HG03060 (cell line): ENCODE measurements around the gene OSMR.

Source experiments
- ATAC-seq: cut with Tn5 transposase; IDR thresholded peaks from one replicate; pipeline ENCODE4 v1.9.1; 2021; ENCODE audit warnings: low read depth, moderate number of reproducible peaks; ENCODE audit not compliant: unreplicated experiment

Gene OSMR

DNA sequence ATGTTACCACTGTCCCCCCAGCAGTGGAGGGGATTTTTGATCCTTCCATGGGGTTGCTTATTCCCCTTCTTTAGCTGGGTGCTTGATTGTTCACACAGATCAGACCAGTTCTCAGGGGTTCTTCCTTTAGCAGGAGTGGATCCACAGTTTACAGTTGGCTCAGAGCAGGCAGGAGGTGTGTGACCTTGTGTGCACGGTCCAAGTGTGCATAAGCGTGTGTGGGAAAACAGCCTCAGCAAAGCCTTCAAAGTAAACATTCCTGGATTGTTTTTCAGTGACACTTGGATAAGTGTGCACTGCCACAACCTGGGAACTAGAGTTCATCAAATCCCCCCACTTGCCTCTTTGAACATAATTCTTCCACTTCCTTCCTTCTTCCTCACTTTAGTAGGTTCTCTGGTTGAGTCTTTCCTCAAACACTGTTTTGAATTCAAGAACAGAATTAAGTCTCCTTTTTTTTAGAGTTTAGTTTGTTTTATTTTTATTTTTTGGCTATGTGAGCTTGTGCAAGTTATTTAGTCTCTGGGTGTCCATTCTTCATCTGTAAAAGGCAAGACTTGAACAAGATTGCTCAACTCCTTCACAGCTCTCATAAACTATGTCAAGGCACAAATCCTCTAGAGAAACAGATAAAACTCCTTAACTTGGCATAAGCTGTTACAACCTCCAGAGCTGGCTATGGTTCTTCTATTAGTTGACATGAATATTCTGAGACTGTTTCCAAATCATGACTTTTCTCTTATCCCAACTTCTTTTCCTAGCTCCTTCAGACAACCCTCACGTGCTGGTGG lies 78.0 kb downstream of the OSMR start:
- no peak for ATAC-seq

DNA sequence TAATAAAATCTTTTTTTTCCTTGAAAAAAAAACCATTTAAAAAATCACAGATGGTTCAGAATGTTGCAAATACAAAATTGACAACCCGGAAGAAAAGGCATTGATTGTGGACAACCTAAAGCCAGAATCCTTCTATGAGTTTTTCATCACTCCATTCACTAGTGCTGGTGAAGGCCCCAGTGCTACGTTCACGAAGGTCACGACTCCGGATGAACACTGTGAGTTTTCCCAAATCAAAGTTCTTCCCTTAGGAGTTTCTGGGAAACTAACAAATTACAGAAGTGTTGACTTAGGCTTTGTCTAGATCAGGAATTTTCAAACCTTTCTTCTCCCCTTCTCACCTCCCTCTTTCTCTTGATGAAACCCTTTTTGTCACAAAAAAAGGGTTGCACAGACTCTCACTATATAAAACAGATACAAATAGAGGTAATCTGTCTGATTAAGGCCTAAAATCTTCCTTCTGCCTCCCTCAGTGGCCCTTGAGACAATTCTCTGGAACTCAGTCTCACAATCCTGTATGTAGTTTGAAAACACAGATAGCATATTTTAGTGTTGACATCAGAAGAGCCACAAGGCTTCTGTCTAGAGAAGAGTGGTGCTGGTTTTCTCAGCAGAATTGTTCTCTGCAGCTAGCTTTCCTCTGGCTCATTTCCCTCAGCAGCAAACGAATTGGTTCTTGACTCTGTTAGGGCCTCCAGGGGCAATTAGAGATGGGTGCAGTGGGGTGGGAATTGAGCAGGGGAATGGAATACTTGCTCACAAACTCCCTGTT lies 79.5 kb downstream of the OSMR start:
- no peak for ATAC-seq

DNA sequence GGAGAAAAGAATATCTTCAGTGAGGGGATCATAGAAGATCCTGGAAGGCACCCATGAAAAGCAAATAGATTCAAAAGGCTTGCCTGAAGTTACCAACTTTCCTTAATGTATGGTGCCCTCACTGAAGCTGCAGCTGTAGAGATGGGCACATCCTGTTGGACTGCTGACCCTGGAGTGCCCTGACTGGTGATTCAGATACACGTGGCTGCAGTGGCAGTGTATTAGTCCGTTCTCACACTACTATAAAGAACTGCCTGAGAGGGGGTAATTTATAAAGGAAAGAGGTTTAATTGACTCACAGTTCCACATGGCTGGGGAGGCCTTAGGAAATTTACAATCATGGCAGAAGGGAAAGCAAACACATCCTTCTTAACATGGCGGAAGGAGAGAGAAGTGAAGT lies 80.3 kb downstream of the OSMR start:
- no peak for ATAC-seq

GRCh38 chr5:38927470-38927869 lies 81.7 kb downstream of the OSMR start:
- ATAC-seq, result no peak

DNA sequence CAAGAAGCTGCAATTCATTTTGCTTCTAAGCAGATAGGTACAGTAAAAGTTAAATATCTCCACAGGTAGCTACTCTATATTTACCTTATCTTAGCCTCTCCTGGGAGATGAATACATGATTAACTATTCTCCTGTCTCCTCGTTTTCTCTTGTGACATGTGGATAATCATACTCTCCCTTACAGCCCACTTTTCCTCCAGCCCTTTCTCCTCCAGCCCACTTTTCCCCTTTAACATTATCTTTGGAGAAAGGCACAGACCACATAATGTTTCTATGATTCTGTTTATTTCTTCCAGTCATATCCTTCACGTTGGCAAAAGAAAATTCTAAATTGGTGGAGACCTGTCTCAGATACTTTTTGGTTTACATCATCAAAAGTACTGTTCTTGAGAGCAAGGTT lies 84.0 kb downstream of the OSMR start:
- no peak for ATAC-seq

GRCh38 chr5:38931731-38932130 lies 85.9 kb downstream of the OSMR start:
- no peak for ATAC-seq

DNA sequence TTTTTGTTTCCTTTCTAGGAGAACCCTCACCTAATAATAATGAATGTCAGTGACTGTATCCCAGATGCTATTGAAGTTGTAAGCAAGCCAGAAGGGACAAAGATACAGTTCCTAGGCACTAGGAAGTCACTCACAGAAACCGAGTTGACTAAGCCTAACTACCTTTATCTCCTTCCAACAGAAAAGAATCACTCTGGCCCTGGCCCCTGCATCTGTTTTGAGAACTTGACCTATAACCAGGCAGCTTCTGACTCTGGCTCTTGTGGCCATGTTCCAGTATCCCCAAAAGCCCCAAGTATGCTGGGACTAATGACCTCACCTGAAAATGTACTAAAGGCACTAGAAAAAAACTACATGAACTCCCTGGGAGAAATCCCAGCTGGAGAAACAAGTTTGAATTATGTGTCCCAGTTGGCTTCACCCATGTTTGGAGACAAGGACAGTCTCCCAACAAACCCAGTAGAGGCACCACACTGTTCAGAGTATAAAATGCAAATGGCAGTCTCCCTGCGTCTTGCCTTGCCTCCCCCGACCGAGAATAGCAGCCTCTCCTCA lies 87.1 kb downstream of the OSMR start:
- no peak for ATAC-seq

DNA sequence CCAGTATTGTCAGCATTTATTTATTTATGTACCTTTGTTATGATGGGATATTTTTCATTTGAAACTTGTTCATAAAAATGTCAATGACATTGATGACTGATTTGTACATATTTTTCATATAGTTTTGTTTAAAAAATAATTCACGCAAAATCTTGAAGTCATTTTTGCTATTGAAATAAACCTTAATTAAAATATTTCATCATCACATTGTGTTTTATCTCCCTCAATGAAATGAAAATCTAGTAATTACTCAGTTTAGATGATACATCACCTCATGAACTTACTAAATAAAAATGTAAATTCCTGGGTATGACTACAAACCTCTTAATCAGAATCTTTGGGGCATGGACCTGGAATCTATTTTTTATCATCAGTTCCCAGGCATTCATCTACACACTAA lies 89.6 kb downstream of the OSMR start:
- no peak for ATAC-seq

DNA sequence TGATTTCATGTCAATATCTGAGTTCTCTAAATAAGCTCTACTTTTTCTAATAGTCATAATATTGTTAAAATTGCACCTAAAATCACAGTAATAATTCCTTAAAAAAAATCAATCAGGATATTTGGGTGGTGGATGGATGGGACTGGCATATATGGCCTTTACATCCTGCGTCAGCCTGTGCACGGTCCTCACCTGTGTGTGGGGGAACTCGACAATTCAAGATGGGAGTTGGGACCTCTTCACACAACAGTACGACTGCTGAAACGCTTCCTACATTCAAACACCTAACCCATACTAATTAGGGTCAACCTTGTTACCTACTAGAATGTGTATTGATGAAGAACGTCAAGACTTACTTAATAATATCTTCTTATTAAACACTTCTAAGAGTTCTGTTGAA lies 90.5 kb downstream of the OSMR start:
- ATAC-seq, result no peak

DNA sequence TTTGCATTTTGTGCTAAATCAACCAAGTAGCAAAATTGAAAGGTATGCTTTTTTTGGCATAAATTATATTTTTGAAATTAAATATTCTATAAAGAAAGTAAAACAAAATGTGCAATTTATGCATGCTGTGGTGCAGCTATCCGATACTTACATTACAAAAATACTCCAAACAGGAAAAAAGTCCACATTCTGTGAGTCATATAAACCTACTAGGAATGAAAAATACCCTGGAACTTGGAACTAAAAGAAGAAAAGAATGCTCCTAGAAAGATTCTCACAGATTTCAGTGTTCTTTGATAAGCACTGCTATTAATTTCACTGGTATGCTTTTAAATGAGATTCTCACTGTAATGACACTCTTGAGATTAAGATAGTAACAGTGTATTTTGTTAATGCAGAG lies 92.6 kb downstream of the OSMR start:
- ATAC-seq, result no peak

DNA sequence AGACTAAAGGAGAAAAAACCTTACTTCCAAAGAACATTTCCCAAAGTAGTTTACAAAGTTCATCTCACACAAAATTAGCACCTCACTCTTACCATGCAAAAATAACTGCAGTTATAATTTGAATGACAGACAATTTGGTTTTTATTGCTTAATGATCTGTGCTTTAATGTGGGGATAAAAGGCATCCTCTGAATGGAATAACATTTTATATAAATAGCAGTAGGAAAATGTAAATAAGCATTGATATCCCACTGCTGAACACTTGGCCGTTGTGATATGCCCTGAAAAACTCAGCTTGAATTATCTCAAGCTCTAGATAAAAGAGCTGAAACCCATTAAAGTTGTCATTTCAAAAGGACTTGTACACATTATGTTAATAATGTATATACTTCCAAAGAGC lies 93.2 kb downstream of the OSMR start:
- ATAC-seq, result no peak

DNA sequence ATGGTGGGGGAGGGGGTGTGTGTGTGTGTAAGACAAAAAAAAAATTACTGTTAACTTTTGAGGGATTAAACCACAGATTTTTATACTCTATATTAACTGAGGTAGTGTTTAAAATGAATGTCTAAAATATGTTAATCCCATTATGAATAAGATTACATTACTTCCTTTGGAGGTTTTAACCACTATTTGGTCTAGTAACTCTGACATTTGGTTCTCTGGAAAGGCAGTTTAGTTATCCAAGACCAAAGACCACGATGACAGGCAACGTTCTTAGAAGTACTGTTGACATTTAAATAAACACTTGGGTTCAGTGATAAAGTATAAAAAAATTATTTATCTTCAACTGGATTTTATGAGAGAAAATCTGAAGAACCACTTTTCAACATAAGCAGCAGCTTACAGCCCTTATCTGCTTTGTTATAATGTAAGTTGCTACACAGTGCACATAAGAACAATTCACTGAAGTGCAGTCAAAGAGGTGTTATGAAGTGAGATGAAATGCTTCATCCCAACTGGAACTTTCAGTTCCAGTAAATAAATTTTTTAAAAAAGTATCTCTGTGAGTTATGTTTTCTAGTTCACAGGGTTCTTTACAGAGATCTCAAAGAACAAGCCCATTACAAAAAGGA lies 94.5 kb downstream of the OSMR start:
- ATAC-seq, result no peak

- no peak for ATAC-seq
These were observed 96.1 kb downstream of the OSMR start for GRCh38 chr5:38941912-38942311.

GRCh38 chr5:38944282-38944681 lies 98.5 kb downstream of the OSMR start:
- ATAC-seq, result no peak

DNA sequence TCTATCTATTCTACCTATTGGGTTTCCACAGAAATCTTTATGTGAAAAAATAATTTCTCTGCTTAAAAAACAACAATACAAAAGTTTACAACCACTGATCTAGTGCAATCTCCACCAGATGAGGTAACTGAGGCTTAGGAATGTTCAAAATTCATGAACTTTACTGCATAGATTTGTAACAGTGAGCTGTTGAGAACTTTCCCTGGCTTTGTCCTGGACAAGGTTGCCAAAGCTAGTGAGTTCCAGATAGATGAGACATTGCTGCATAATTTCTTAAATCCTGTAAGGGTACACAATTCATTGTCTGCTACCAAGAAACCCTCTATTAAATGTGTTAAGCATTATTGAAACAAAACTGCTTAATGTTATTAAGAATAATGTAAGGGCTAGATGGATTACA lies 102.7 kb downstream of the OSMR start:
- no peak for ATAC-seq

- no peak for ATAC-seq
These were observed 107.7 kb downstream of the OSMR start for GRCh38 chr5:38953426-38954012.

- ATAC-seq, result no peak
These were observed 115.9 kb downstream of the OSMR start for GRCh38 chr5:38961691-38962090.

- no peak for ATAC-seq
These were observed 122.9 kb downstream of the OSMR start for GRCh38 chr5:38968665-38969064.

DNA sequence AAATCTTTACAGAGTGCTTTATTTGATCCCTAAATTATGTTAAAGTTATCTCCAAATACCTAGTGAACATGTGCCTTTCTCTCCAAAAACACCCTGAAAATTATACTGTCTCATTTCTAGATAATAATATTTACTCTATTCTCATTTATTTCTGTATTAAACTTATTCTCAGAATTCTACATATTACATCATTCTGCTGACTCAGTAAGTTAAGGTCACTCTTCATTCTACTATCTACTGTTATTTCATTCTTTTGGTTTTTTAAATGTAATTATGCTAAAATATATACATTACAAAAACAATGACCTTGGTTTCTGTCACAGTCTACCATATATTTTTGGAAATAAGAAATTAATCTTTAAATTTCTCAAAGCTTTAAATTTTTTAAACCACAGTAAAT lies 132.2 kb downstream of the OSMR start:
- no peak for ATAC-seq

- ATAC-seq, result no peak
These were observed 133.7 kb downstream of the OSMR start for GRCh38 chr5:38979535-38979934.
